Mesodermal cell (in vitro differentiated cells): ENCODE measurements around the gene RBPMS2.

Experiments
- H3K27ac ChIP-seq: 2 replicates; pipeline ENCODE4 v1.7.0; 2013; ENCODE audit warnings: mild to moderate bottlenecking, low read depth, low read length, moderate library complexity; ENCODE audit not compliant: severe bottlenecking
- H3K36me3 ChIP-seq: 2 replicates; pipeline ENCODE4 v1.7.1; 2013; ENCODE audit warnings: mild to moderate bottlenecking, low read length, moderate library complexity; ENCODE audit not compliant: control insufficient read depth, insufficient read depth
- H3K4me1 ChIP-seq: one replicate; pipeline ENCODE4 v1.7.1; 2013; ENCODE audit warnings: mild to moderate bottlenecking, low read length; ENCODE audit not compliant: insufficient read depth, control insufficient read depth, poor library complexity, severe bottlenecking
- H3K4me3 ChIP-seq: 2 replicates; pipeline ENCODE4 v1.7.0; 2013; ENCODE audit warnings: low read length, control low read depth, mild to moderate bottlenecking; ENCODE audit not compliant: insufficient read depth, poor library complexity, severe bottlenecking; ENCODE audit errors: extremely low read depth
- H3K9me3 ChIP-seq: 2 replicates; pipeline ENCODE4 v1.7.1; 2013; ENCODE audit warnings: mild to moderate bottlenecking, low read length, moderate library complexity; ENCODE audit not compliant: control insufficient read depth
- WGBS, 2 experiments: methylation state at CpG; one replicate each; pipeline ENCODE4 v1.1.5; 2013; ENCODE audit warnings: missing lambda C conversion rate in 2 of 2; ENCODE audit not compliant: insufficient coverage in 2 of 2; 5-methylcytosine and 5-hydroxymethylcytosine counted together

The RBPMS2 gene

GRCh38 chr15:64783796-64784195, 8.4 kb upstream of the RBPMS2 start:
- WGBS, 2 experiments: 97 to 100% methylated on average over 1 to 4 of the region's 4 CpGs
- Histone ChIP-seq H3K27ac (no peak overlapping the region), H3K4me3 (no peak overlapping the region), H3K4me1 (no peaks in the 10 kb centered on the region), H3K36me3 (peaks cover 4% of the 10 kb centered on the region), H3K9me3 (no peaks in the 10 kb centered on the region)

- Histone ChIP-seq H3K9me3 (no peaks in the 10 kb centered on the region), H3K27ac (no peak overlapping the region), H3K36me3 (peaks cover 4% of the 10 kb centered on the region), H3K4me1 (no peaks in the 10 kb centered on the region), H3K4me3 (no peak overlapping the region)
- WGBS, 2 experiments: 72% methylated on average over 4 of the region's 5 CpGs; no CpG with 5 or more reads in 1 of the 2 experiments
Observed at GRCh38 chr15:64782751-64783150, 7.4 kb upstream of the RBPMS2 start.

GRCh38 chr15:64781299-64781698, 5.9 kb upstream of the RBPMS2 start:
- no peaks in the 10 kb centered on the region for H3K9me3 ChIP-seq
- WGBS, 2 experiments: 88 to 95% methylated on average over 6 of the region's 6 CpGs
- H3K4me1 ChIP-seq: no peaks in the 10 kb centered on the region
- peaks cover 4% of the 10 kb centered on the region for H3K36me3 ChIP-seq
- H3K4me3 ChIP-seq: no peak overlapping the region
- H3K27ac ChIP-seq: no peak overlapping the region

- no peak overlapping the region for H3K27ac ChIP-seq
- H3K9me3 ChIP-seq: no peaks in the 10 kb centered on the region
- H3K36me3 ChIP-seq: peaks cover 4% of the 10 kb centered on the region
- no peaks in the 10 kb centered on the region for H3K4me1 ChIP-seq
- WGBS, 2 experiments: 96 to 97% methylated on average over 7 of the region's 8 CpGs
- no peak overlapping the region for H3K4me3 ChIP-seq
Observed at GRCh38 chr15:64780600-64781156, 5.3 kb upstream of the RBPMS2 start.

- H3K4me1 ChIP-seq: no peaks in the 10 kb centered on the region
Observed at GRCh38 chr15:64779630-64780029, 4.2 kb upstream of the RBPMS2 start.

GRCh38 chr15:64779024-64779423, 3.6 kb upstream of the RBPMS2 start:
- no peaks in the 10 kb centered on the region for H3K9me3 ChIP-seq
- 38 to 56% methylated on average over 2 of the region's 2 CpGs for WGBS, 2 experiments
- peaks cover 4% of the 10 kb centered on the region for H3K36me3 ChIP-seq
- no peaks in the 10 kb centered on the region for H3K4me1 ChIP-seq
- no peak overlapping the region for H3K27ac ChIP-seq
- no peak overlapping the region for H3K4me3 ChIP-seq

More at GRCh38 chr15:64779630-64780029, 4.2 kb upstream of the RBPMS2 start:
- Histone ChIP-seq H3K9me3 (no peaks in the 10 kb centered on the region), H3K27ac (no peak overlapping the region), H3K4me3 (no peak overlapping the region), H3K36me3 (peaks cover 4% of the 10 kb centered on the region)
- 80 to 100% methylated on average over 1 of the region's 1 CpG for WGBS, 2 experiments

GRCh38 chr15:64776402-64776786, 1.0 kb upstream of the RBPMS2 start:
- Histone ChIP-seq H3K9me3 (no peaks in the 10 kb centered on the region), H3K4me3 (peak overlapping the region; percentile 76), H3K4me1 (peaks cover 11% of the 10 kb centered on the region), H3K36me3 (peaks cover 11% of the 10 kb centered on the region), H3K27ac (no peak overlapping the region)
- WGBS, 2 experiments: 12 to 16% methylated on average over 17 to 23 of the region's 25 CpGs

- 1% methylated on average over 53 to 58 of the region's 115 CpGs for WGBS, 2 experiments
- no peaks in the 10 kb centered on the region for H3K9me3 ChIP-seq
- H3K27ac ChIP-seq: peak overlapping the region; percentile 80
- H3K36me3 ChIP-seq: peaks cover 11% of the 10 kb centered on the region
- H3K4me3 ChIP-seq: peak overlapping the region; percentile 58
- peaks cover 11% of the 10 kb centered on the region for H3K4me1 ChIP-seq
Observed at GRCh38 chr15:64774629-64775493, 528 bp downstream of the RBPMS2 start.

GRCh38 chr15:64774037-64774628, 1.3 kb downstream of the RBPMS2 start:
- Histone ChIP-seq H3K4me1 (peaks cover 11% of the 10 kb centered on the region), H3K27ac (peak overlapping the region; percentile 80), H3K36me3 (peaks cover 7% of the 10 kb centered on the region), H3K9me3 (no peaks in the 10 kb centered on the region), H3K4me3 (peak overlapping the region; percentile 58)
- WGBS, 2 experiments: 3 to 8% methylated on average over 16 to 21 of the region's 21 CpGs

GRCh38 chr15:64773606-64774005, 1.8 kb downstream of the RBPMS2 start:
- 90 to 100% methylated on average over 1 to 2 of the region's 2 CpGs for WGBS, 2 experiments
- Histone ChIP-seq H3K4me3 (peak overlapping the region; percentile 58), H3K9me3 (no peaks in the 10 kb centered on the region), H3K36me3 (peaks cover 7% of the 10 kb centered on the region), H3K4me1 (peaks cover 11% of the 10 kb centered on the region), H3K27ac (peak overlapping the region; percentile 80)
